Neutrophil (primary cell): ENCODE measurements around the gene NBEA.

ENCODE experiments used
- H3K27ac ChIP-seq: fragments of 200-600 bp; sonication (generic); 2 replicates; pipeline ENCODE4 v1.5.1; 2016; ENCODE audit warnings: mild to moderate bottlenecking, moderate library complexity
- H3K27me3 ChIP-seq: fragments of 200-600 bp; sonication (generic); 2 replicates; pipeline ENCODE4 v1.6.0; 2016; ENCODE audit warnings: mild to moderate bottlenecking
- H3K36me3 ChIP-seq: fragments of 200-600 bp; sonication (generic); 2 replicates; pipeline ENCODE4 v1.5.1; 2017
- H3K4me1 ChIP-seq, 2 experiments: fragments of 200-600 bp in 1 of 2; sonication (generic) in 1 of 2; 1 replicate in 1 of 2; 2 replicates in 1 of 2; pipeline versions ENCODE4 v1.5.1 to v1.6.1; 2013 to 2016; ENCODE audit warnings: low read depth in 1 of 2, low read length in 1 of 2, mild to moderate bottlenecking in 1 of 2, moderate library complexity in 1 of 2; ENCODE audit not compliant: control insufficient read depth in 1 of 2, insufficient read depth in 1 of 2
- H3K4me3 ChIP-seq, 2 experiments: fragments of 200-600 bp in 1 of 2; sonication (generic) in 1 of 2; 1 replicate in 1 of 2; 2 replicates in 1 of 2; pipeline ENCODE4 v1.5.1; 2013 to 2016; ENCODE audit warnings: low read depth in 1 of 2, low read length in 1 of 2, mild to moderate bottlenecking in 1 of 2, moderate library complexity in 1 of 2
- H3K9me3 ChIP-seq: fragments of 200-600 bp; sonication (generic); 2 replicates; pipeline ENCODE4 v1.5.1; 2016
- TF ChIP-seq, protein P1 (sequence below): fragments of 200-600 bp; sonication (generic); IDR thresholded peaks from 2 replicates; pipeline ENCODE4 v1.5.1; 2016; ENCODE audit warnings: antibody characterized with exemption

The NBEA gene

DNA sequence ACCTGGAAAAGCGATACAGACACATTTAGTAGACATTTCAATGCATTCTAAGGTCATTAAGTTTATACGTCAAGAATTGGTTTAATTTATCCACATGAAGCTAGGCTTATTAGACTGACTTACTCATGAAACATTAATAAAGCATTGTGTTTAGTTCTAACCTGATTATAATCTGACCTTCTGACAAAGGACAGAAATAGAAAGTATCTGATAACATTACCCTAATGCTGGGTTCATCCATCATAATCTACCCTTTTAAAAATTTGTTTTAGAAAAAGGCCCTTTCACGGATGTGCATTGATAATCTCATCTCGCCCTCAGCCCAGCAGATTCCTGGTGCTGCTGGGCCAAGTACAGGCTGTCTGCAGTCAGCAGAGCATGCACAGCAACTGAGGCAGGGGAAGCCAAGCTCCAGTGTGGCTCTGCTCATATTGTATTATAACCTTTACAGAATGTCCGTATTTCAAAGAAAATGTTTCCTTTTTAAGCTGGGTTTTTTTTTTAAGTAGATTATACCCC lies 676.6 kb downstream of the NBEA start:
- Histone ChIP-seq H3K9me3 (no peaks in the 10 kb centered on the region), H3K27ac (no peak overlapping the region), H3K4me1 (no peaks in the 10 kb centered on the region), H3K4me3 (no peak overlapping the region), H3K36me3 (no peaks in the 10 kb centered on the region), H3K27me3 (no peaks in the 10 kb centered on the region)
- TF ChIP-seq, protein P1, sequence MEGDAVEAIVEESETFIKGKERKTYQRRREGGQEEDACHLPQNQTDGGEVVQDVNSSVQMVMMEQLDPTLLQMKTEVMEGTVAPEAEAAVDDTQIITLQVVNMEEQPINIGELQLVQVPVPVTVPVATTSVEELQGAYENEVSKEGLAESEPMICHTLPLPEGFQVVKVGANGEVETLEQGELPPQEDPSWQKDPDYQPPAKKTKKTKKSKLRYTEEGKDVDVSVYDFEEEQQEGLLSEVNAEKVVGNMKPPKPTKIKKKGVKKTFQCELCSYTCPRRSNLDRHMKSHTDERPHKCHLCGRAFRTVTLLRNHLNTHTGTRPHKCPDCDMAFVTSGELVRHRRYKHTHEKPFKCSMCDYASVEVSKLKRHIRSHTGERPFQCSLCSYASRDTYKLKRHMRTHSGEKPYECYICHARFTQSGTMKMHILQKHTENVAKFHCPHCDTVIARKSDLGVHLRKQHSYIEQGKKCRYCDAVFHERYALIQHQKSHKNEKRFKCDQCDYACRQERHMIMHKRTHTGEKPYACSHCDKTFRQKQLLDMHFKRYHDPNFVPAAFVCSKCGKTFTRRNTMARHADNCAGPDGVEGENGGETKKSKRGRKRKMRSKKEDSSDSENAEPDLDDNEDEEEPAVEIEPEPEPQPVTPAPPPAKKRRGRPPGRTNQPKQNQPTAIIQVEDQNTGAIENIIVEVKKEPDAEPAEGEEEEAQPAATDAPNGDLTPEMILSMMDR: no peak

DNA sequence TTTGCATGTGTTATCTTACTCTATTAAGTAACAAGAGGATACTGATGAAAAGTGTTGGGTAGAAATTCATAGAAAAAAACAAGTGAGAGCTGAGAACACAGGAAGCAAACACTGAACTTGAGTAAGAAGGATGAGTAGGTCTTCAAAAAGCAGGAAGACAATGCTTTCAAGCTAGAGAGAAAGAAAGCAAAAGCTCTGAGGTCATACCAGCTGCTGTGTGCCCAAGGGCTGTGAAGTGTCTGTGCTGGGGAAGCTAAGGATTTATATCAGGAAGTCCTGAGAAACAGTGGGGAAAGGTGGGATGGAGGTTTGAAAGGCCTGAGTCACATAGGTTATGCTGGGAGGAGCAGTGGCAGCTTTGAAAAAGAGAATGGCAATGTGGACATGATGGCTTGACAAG lies 679.9 kb downstream of the NBEA start:
- H3K9me3 ChIP-seq: no peaks in the 10 kb centered on the region
- H3K4me3 ChIP-seq: no peak overlapping the region
- no peak overlapping the region for H3K27ac ChIP-seq
- TF ChIP-seq, protein P1: no peak
- no peaks in the 10 kb centered on the region for H3K36me3 ChIP-seq
- H3K27me3 ChIP-seq: no peaks in the 10 kb centered on the region
- H3K4me1 ChIP-seq: no peaks in the 10 kb centered on the region

DNA sequence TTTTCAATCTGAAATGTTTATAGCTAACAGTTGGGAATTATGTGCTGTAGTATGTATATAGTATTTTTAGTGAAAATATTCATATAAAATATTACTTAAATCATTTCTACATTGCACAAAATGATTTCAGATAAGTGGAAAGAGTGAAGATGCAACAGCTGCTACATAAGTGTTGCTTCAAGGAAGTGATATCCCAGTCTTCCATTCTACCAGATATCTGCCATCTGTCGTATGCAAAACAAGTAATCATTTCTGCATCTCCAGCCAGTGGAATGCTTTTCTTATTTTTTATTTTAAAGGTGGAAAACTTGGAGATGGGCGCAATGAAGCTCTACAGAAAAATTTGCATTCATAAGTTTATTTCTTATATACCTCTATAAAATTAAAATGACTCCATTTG lies 687.0 kb downstream of the NBEA start:
- H3K4me3 ChIP-seq: no peak overlapping the region

DNA sequence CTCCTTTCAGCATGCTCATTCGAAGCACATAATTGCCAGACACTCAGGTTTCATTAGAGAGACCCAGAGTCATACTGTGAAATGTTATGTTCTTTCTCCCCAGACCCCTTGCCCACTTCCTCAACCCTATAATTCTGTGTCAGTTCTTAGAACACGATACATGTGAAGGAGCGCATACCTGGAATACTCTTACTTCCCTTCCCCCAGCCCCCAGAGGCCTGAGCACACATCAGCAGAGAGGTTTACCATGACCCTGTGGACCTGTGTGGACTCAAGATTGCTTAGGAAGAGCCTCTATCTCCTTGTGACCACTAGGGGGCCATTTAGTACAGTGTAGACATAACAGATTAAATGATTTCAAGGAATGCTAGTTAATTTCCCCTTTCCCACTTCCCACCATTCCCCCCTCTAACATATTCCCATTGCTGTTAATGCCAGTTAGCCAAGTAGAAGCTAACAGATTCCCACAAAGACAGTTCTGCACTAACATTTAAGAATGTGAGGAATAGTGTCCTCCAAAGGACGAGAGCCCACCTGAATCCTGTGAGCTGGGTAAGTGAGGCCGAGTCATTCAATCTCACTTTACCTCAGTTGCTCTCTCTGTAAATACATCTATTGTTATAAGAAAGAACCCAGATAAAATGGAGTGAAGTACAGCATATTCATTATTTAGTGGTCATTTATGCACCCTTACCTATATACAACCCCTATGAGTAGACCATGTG lies 688.6 kb downstream of the NBEA start:
- H3K27me3 ChIP-seq: no peaks in the 10 kb centered on the region
- no peak overlapping the region for H3K27ac ChIP-seq
- H3K4me1 ChIP-seq: no peaks in the 10 kb centered on the region
- H3K9me3 ChIP-seq: no peaks in the 10 kb centered on the region
- TF ChIP-seq, protein P1: no peak
- H3K4me3 ChIP-seq: no peak overlapping the region
- no peaks in the 10 kb centered on the region for H3K36me3 ChIP-seq

More for the DNA sequence above, 687.0 kb downstream of the NBEA start:
- no peaks in the 10 kb centered on the region for H3K4me1 ChIP-seq
- no peaks in the 10 kb centered on the region for H3K9me3 ChIP-seq
- H3K36me3 ChIP-seq: no peaks in the 10 kb centered on the region
- no peaks in the 10 kb centered on the region for H3K27me3 ChIP-seq
- TF ChIP-seq, protein P1: no peak
- H3K27ac ChIP-seq: no peak overlapping the region

DNA sequence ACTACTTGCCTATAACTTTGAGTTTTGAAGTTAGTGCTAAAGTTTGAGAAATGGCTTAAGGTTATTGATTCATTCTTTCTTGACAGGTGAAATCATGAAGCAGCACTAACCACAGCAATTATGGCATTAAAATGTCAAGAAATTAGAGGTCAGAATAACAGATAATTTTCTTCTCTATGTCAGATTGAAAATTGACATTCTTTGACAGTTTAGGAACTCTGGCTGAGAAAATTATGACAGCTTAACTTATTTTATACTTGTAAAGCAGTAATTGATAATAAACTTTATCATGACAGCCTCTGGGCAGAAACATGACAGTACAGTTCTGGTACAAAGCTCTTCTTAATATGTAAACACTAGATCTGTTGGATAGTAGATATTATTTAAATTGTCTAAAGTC lies 689.6 kb downstream of the NBEA start:
- Histone ChIP-seq H3K4me3 (no peak overlapping the region), H3K4me1 (no peaks in the 10 kb centered on the region), H3K27ac (no peak overlapping the region), H3K36me3 (no peaks in the 10 kb centered on the region), H3K27me3 (no peaks in the 10 kb centered on the region), H3K9me3 (no peaks in the 10 kb centered on the region)
- TF ChIP-seq, protein P1: no peak
